ENCODE measurements around the gene EPHB1.
"Not testable (repeated sequence)": the region's sequence is repeated elsewhere in the genome, so short reads cannot be mapped to it uniquely, and the experiment has no call there.

The EPHB1 gene

GRCh38 chr3:135232226-135232625 lies 437.2 kb downstream of the EPHB1 start:
- DNase-seq = no peak

DNA sequence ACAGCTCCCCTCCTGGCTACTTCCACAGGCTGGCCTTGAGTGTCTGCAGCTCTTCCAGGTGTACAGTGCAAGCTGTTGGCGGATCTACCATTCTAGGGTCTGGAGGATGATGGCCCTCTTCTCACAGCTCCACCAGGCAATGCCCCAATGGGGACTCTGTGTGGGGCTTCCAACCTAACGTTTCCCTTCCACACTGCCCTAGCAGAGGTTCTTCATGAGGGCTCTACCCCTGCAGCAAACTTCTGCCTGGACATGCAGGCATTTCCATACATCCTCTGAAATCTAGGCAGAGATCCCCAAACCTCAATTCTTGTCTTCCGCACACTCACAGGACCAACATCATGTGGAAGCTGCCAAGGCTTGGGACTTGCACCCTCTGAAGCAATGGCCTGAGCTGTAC lies 438.4 kb downstream of the EPHB1 start:
- not testable (repeated sequence) for DNase-seq

DNA sequence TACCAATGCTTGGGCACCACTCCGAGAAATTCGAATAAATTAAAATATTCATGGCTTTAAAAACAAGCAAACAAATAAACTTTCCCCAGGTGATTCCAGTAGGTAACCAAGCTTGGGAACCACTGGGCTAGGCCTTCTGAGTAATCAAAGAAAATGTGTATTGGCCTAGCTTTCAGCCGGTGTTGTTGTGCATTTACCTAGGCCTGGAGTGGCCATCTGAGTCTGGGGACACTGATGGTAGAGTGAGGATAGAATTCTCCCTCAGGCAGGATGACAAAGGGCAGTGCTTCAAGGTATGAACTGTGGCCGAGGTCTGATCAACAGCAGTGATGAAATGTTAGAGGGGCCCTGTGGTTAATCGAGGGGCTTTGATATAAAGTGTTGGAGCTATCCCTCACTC lies 440.5 kb downstream of the EPHB1 start:
- DNase-seq = no peak

GRCh38 chr3:135237371-135238143 lies 442.5 kb downstream of the EPHB1 start:
- DNase-seq = no peak

- no peak for DNase-seq
Observed at GRCh38 chr3:135238236-135238830, 443.3 kb downstream of the EPHB1 start.

GRCh38 chr3:135238871-135239614 lies 444.0 kb downstream of the EPHB1 start:
- DNase-seq = no peak

DNA sequence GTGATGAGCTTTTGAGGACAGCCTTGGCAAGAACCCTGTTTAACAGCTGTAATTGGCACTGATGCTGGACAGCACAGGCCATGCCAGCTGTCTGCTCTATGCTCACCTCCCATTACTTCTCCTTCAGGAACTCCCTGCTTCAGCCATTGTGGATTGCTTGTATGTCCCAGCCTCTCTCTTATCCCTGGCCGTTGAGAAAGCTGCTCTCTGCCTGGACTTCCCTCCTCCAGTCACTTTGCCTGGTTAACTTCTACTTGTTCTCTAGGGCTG lies 444.5 kb downstream of the EPHB1 start:
- no peak for DNase-seq

DNA sequence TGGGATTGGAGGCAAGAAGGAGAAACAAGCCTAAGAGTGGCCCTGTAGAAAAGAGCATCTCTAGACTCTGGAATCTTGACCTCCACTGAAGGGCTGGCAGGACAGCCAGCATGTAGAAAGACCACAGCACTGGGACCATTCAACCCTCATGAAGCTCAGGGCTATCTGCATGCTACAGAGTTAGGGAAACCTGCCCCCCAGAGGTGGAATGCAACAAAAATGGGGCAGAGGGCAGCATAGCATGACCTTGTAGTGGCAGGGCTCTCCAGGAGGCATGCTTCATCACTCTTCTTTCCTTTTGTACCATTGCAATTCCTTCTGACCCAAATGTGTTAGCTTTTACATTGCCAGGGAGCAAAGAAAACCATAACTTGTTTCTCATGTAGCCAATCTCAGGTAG lies 445.4 kb downstream of the EPHB1 start:
- DNase-seq = no peak

GRCh38 chr3:135242285-135242684 lies 447.2 kb downstream of the EPHB1 start:
- DNase-seq = no peak

GRCh38 chr3:135243616-135244015 lies 448.6 kb downstream of the EPHB1 start:
- no peak for DNase-seq

GRCh38 chr3:135246027-135246426 lies 451.0 kb downstream of the EPHB1 start:
- no peak for DNase-seq

DNA sequence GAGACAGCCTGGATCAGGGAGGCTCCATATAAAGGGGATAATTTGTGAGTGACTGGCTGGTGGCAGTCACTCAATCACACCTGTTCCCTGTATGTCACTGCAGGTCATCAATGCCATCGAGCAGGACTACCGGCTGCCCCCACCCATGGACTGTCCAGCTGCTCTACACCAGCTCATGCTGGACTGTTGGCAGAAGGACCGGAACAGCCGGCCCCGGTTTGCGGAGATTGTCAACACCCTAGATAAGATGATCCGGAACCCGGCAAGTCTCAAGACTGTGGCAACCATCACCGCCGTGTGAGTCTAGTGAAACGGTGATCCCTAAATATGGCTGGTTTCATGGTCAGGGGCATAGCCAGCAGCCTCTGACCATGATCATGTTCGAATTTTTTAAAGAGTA lies 453.2 kb downstream of the EPHB1 start:
- no peak for DNase-seq

DNA sequence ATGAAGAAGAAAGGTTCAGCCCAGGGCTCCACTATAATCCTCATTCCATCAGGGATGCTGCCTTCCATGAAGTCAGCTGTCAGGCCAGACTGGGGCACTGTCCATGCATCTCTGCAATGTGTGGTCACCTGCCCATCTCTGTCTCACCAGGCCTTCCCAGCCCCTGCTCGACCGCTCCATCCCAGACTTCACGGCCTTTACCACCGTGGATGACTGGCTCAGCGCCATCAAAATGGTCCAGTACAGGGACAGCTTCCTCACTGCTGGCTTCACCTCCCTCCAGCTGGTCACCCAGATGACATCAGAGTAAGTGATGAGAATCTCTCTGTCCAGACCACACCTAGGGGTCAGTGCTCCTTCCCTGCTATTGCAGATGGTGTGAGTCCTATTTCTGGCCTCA lies 454.1 kb downstream of the EPHB1 start:
- DNase-seq = no peak

- no peak for DNase-seq
Observed at GRCh38 chr3:135258916-135259315, 463.9 kb downstream of the EPHB1 start.

- DNase-seq = no peak
Observed at GRCh38 chr3:135260025-135260424, 465.0 kb downstream of the EPHB1 start.

- no peak for DNase-seq
Observed at GRCh38 chr3:135261214-135261775, 466.2 kb downstream of the EPHB1 start.

- no peak for DNase-seq
Observed at GRCh38 chr3:135261916-135262315, 466.9 kb downstream of the EPHB1 start.

DNA sequence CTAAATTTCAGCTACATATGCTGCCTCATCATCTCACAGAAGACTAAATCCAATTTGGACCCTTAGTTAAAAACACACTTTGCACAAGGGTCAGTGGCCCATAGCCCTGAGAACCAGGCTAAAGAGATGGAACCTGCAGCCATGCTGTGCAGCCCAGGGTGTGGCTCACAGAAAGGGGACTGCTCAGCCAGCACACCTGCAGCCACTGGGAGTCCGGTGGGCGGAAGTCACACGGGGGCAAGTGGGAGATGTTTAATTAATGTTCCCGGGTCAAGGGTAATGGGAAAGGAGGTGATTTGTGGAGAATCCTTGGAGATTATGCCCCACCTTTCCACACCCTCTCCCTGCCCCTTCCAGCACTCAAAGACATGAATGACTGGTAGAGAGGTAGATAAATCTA lies 467.4 kb downstream of the EPHB1 start:
- DNase-seq = no peak

- DNase-seq = no peak
Observed at GRCh38 chr3:135263331-135263730, 468.3 kb downstream of the EPHB1 start.

- DNase-seq = no peak
Observed at GRCh38 chr3:135267487-135267886, 472.4 kb downstream of the EPHB1 start.

GRCh38 chr3:135268941-135269532 lies 474.0 kb downstream of the EPHB1 start:
- DNase-seq = no peak

- no peak for DNase-seq
Observed at GRCh38 chr3:135271177-135272025, 476.3 kb downstream of the EPHB1 start.
